GM18909 (cell line): ENCODE measurements around the gene GDPGP1.
A peak's percentile ranks its signal among the peaks of the same experiment; 100 is the strongest.
"Not testable (repeated sequence)": the region's sequence is repeated elsewhere in the genome, so short reads cannot be mapped to it uniquely, and the experiment has no call there.

Experiments used
- ATAC-seq: cut with Tn5 transposase; IDR thresholded peaks from one replicate; pipeline ENCODE4 v1.9.1; 2021; ENCODE audit warnings: mild to moderate bottlenecking; ENCODE audit not compliant: unreplicated experiment, poor library complexity

GDPGP1 gene

GRCh38 chr15:90234096-90234988 is at the start of gene GDPGP1:
Gene GDPGP1, plus strand, starts transcription at chr15:90234209. Its CDS starts 6,700 bp downstream, at chr15:90240909.
- peak; percentile 80 for ATAC-seq

- ATAC-seq = peak; percentile 76
Measured at GRCh38 chr15:90184786-90185704, 49.0 kb upstream of the GDPGP1 start.

- ATAC-seq = no peak
Measured at GRCh38 chr15:90187257-90187868, 46.6 kb upstream of the GDPGP1 start.

GRCh38 chr15:90188065-90188464 is 45.9 kb upstream of the GDPGP1 start:
- ATAC-seq = not testable (repeated sequence)

DNA sequence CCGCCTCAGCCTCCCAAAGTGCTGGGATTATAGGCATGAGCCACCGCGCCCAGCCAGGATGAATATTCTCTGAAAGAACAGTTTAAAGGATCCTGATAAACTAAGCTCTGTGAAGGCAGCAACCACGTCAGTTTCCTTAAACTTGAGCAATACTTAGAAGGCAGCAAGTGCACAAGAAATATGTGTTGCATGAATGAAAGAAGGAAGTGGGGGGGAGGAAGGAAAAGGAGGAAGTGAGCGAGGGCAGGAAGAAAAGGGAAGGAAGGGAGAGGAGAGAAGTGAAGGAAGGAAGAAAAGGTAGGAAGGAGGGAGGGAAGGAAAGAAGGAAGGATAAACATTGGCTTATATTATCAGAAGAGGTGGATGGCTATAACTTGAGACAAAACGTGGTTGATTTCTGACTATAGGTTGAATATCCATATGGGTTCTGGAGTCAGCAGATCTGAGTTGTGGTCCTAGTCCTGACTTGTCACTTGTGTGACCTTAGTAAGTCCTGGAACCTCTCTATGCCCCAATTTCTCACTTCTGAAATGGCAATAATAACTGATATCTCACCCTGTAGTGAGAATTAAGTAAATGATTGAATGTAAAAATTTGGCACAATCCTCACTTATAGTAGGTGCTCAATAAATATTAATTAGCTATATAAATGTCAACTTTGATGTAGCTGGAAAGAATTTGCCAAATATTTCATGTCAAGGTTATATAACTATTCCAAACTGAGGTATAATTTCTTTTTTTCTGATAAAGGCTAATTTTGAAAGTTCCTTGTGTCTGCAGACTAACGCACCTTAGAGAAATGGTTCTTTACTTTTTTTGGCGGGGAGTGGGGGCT is 44.9 kb upstream of the GDPGP1 start:
- ATAC-seq = no peak

GRCh38 chr15:90189781-90190467 is 44.1 kb upstream of the GDPGP1 start:
- ATAC-seq = no peak

DNA sequence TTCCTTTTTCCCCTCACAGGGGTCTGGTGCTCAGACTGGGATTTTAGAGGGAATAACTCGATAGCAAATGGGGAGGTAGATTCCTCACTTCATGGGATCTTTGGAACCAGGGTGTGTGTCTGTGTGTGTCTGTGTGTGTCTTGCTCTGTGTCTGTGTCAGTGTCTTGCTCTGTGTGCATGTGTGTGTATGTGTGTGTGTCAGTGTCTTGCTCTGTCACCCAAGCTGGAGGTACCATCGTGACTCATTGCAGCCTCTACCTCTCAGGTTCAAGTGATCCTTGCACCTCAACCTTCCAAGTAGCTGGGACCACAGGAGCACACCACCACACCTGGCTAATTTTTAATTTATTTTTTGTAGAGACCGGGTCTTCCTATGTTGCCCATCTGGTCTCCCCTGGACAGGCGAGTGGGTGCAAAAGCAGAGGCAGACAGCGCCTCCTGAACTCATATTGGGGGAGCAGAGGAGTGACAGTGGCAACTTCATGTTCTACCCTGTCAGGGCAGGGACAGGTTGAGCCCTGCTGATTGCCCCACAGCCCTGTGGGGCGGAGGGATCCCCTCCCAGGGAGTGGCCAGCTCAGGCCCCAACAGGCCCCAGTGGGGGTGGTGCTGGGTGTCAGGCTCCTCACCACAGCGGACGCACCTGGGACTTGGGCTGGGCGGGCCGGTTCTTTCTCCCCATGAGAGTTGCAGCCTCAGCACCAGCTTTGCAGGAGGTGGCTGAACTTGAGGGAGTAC is 43.2 kb upstream of the GDPGP1 start:
- ATAC-seq = peak; percentile 65

DNA sequence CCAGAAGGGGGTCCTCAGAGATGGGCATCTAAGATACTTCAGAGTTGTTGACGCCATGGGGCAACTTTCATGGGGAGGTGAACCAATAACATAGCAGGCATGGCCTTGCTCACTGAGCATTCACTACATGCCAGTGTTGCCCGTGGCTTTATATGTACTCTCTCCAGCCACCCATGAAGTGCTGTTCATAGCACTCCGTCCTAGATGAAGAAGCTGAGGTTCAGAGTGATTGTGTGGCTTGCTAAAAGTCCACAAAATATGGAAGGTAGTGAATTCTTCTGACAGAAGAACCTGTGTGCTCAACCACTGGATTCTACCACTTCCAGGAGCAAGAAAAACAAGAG is 42.7 kb upstream of the GDPGP1 start:
- ATAC-seq = peak; percentile 28

DNA sequence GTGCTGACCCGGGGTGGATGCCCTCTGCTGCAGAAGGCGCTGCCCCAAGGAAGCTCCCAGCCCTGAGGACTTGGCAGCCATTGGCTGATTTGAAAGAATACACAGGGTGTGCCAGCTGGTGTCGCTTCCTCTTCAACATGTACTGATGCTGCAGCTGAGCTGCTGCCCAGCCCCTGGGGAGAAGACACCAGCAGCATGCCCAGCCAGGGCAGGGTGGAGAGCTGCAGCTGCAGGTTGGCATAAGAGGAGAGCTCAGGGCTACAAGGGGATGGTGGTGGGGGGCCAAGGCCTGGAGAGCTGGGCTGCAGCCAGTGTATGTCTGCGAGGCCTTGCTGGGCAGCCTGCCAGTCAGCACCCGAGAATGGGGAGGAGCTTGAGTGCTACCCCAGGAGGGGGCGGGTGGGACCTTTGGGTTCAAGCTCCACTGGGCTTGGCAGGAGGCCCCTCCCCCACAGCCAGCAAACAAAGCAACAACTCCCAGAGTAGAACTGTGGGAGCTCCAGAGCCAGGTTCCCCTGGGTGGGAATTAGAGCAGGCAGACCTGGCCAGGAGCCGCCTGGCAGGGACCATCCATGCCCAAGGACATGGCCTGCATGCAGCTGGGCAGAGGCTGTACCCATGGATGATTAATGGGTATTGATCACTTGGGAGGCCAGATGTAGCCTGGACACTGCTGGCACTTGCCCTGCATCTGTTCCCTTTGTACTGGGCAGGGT is 42.1 kb upstream of the GDPGP1 start:
- ATAC-seq = peak; percentile 80

DNA sequence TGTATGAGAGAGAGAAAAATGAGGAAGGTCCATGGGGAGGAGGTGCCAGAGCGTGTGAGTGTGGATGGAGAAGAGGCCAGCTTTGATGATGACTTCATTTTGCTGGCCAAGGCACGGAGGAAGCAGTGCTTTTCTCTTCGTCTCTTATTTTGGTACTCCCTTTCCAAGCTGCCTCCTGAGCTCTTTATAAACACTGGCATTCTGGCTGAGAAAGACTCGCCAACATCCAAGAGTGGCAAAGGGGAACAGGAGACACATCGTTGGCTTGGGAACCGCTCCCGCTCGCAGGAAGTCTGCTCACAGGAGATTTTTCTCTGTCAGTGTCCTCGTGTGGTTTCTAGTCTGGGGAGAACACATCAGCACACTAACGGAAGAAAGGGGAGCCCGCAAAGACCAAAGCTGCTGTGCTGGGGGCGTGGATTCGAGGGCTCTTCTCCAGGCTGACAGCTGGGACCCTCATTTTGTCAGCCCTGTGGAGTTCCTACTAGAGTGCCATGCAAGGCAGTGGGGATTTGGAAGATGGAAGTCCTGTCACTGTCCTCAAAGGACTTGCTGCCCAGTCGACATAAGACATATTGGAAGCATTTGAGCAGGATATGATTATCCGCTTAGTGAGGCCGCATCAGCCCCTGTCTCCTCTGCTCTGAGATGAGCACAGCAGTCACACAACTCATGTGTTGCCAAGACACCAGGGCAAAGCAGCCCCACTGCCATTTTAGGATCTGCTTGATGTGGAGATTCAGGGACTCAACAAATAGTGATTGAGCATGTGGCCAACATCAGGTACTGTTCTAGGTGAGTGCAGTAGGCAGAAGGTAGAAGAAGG is 40.8 kb upstream of the GDPGP1 start:
- no peak for ATAC-seq

DNA sequence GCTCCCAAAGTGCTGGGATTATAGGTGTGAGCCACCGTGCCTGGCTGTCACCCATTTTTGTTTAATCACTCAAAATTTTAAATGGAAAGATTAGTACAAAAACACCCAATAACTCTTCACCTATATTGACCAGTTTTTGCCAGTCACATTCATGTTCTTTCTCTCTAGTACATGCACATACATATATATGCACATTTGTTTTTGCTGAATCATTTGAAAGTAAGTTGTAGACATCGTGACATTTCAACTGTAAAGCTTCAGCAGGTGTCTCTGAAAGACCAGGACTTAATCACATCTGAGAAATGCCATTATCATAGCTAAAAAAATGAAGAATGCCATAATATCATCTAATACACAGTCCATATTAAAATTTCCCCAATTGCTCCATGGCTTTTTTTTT is 39.4 kb upstream of the GDPGP1 start:
- ATAC-seq = no peak

DNA sequence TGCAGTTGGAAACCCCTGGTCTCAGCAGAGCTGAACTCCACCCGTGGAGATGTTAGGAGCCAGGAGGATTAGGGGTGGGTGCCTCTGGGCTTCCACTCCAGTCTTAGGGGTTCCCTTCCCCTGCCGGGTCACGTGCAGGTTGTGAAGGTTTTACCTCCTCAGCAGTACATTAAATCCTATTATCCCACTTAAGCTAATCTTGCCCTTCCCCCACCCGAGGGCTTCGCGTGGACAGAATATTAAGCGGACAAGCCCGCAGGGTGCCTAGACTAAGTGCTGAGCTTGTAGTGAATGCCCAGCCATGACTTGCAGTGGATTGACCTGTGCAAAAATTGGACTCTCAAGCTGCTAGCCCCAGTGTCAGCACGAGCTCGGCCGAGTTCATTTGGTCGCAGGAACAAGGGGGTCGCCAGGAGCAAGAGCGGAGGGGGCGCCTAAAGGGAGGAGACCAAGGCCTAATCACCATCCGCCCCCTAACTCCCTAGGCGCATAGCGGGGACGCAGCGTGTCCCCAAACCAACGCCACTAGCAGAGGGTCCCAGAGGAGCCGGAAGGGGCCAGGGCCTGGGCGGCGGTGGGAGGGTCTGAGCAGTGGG is 33.4 kb upstream of the GDPGP1 start:
- peak; percentile 5 for ATAC-seq

DNA sequence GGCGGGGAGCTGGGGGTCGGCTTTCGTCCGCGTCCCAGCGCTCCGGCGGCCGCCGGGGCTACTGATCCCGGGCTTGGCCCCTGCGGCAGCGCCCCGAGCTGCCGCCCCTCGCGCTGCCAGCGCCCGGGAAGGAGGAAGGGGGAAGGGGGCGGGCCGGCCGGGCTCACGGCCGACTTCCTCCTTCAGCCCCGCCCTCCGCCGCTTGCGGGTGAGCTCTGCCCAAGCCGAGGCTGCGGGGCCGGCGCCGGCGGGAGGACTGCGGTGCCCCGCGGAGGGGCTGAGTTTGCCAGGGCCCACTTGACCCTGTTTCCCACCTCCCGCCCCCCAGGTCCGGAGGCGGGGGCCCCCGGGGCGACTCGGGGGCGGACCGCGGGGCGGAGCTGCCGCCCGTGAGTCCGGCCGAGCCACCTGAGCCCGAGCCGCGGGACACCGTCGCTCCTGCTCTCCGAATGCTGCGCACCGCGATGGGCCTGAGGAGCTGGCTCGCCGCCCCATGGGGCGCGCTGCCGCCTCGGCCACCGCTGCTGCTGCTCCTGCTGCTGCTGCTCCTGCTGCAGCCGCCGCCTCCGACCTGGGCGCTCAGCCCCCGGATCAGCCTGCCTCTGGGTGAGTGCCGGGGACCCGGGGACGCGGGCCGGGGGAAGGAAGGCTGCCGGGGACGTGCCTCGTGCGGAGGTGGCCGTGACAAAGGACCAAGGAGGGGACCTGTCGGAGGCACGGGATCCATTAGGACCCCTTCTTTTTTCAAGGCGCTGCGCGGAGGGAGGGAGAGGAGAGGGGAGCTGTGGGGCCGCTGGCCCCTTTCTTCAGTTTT is 32.7 kb upstream of the GDPGP1 start, which contains the start of gene SEMA4B:
TSS of gene SEMA4B (plus strand) at position 201 of the 814 bp plus-strand sequence. CDS start at position 450, 249 bp downstream.
- ATAC-seq = peak; percentile 78

GRCh38 chr15:90201944-90202375 is 32.0 kb upstream of the GDPGP1 start:
- no peak for ATAC-seq

- no peak for ATAC-seq
Measured at GRCh38 chr15:90202929-90203328, 31.1 kb upstream of the GDPGP1 start.

DNA sequence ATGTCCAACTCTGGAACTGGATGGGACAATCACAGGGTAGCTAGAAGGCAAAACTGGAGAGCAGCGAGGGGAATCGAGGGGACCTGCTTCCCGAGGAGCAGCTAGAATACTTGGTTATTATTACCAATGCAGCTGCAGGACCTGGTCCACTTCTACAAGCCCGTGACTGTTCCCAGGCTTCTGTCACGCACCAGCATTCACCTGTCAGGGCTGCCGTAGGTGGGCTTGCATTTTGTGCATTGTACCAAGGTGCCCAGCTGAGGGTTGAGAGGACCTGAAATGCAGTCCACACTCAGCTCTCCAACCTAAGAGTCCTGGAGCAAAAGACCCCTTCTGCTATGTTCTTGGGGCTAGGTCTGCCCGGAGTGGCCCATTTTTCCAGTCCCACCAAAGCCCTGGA is 30.5 kb upstream of the GDPGP1 start:
- no peak for ATAC-seq
